HEK293T (cell line): Measurements from ENCODE around the gene SGMS1.
"Not testable (repeated sequence)": the region's sequence is repeated elsewhere in the genome, so short reads cannot be mapped to it uniquely, and the experiment has no call there.

Experiments used
- BHLHE40 ChIP-seq: fragments of 450-650 bp; IDR thresholded peaks from 2 replicates; pipeline ENCODE4 v1.6.1; 2016; ENCODE audit warnings: mild to moderate bottlenecking, moderate library complexity, borderline replicate concordance
- TF ChIP-seq, protein P1 (sequence below): fragments of 450-650 bp; IDR thresholded peaks from 2 replicates; pipeline ENCODE4 v1.6.1; 2016

DNA sequence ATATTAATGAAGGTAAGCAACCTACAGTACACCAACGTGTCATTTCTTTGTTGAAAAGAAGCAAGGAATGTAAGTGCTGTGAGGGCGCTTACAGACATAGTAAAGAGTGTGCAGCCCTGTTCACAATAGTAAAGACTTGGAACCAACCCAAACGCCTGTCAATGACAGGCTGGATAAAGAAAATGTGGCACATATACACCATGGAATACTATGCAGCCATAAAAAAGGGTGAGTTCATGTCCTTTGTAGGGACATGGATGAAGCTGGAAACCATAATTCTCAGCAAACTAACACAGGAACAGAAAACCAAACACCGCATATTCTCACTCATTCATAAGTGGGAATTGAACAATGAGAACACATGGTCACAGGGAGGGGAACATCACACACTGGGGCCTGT lies 55.0 kb downstream of the SGMS1 start:
- TF ChIP-seq, protein P1, sequence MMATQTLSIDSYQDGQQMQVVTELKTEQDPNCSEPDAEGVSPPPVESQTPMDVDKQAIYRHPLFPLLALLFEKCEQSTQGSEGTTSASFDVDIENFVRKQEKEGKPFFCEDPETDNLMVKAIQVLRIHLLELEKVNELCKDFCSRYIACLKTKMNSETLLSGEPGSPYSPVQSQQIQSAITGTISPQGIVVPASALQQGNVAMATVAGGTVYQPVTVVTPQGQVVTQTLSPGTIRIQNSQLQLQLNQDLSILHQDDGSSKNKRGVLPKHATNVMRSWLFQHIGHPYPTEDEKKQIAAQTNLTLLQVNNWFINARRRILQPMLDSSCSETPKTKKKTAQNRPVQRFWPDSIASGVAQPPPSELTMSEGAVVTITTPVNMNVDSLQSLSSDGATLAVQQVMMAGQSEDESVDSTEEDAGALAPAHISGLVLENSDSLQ = not testable (repeated sequence)
- TF ChIP-seq BHLHE40 = not testable (repeated sequence)
